Colonic mucosa (tissue), 4 donors: ENCODE measurements around the gene SFTA2. TPM values are rescaled to one million over a fixed set of nuclear protein-coding genes. Genes with fewer than 3 reads are reported as not detected.

Experiments
- DNase-seq: peaks from one replicate; pipeline ENCODE4 v3.0.0-alpha.2; 2020
- H3K27ac ChIP-seq: fragments of 200-600 bp; one replicate; pipeline ENCODE4 v1.8.0; 2021
- H3K27me3 ChIP-seq: fragments of 200-600 bp; one replicate; pipeline ENCODE4 v1.8.0; 2021
- H3K36me3 ChIP-seq: fragments of 200-600 bp; one replicate; pipeline ENCODE4 v1.8.0; 2021
- H3K4me1 ChIP-seq: fragments of 200-600 bp; one replicate; pipeline ENCODE4 v1.8.0; 2021; ENCODE audit warnings: mild to moderate bottlenecking
- H3K4me3 ChIP-seq: fragments of 200-600 bp; one replicate; pipeline ENCODE4 v1.8.0; 2021
- H3K9ac ChIP-seq, 2 donors: one replicate each; pipeline ENCODE4 v1.7.0; 2013; ENCODE audit warnings: control low read depth in 2 of 2, low read depth in 2 of 2, low read length in 2 of 2
- H3K9me3 ChIP-seq: fragments of 200-600 bp; one replicate; pipeline ENCODE4 v1.8.0; 2021
- CTCF ChIP-seq: fragments of 200-600 bp; IDR thresholded peaks from one replicate; pipeline ENCODE4 v1.8.0; 2022; ENCODE audit warnings: antibody characterized with exemption, mild to moderate bottlenecking
- intact Hi-C: fragments of 100-400 bp; cut with DNase I; formaldehyde crosslinking; loops from one replicate; pipeline ENCODE4 v1.14.1; 2022
- total RNA-seq, 2 donors: library from RNA; stranded (reverse); fragmentation: NEBNext Ultra II Directional in 1 of 2; extraction: Animal tissue kit (Norgen Biotek cat#: 25700) in 1 of 2; gene quantifications; one replicate each; pipeline ENCODE4 v1.2.1, GENCODE V29; 2021
- donor health status: healthy.
- donor health status: DM: no; HTN: no; CAD: no.
- donor health status: DM: no; HTN: no; CAD: no.

Gene SFTA2
- total RNA-seq, 2 donors from 2014 or later = 1.3 TPM; not detected in 1

GRCh38 chr6:30891816-30892538 is 40.0 kb downstream of the SFTA2 start:
- Histone ChIP-seq H3K36me3 (peaks cover 12% of the 10 kb centered on the region), H3K4me1 (no peaks in the 10 kb centered on the region), H3K9ac (no peak overlapping the region), H3K27me3 (no peaks in the 10 kb centered on the region), H3K27ac (no peak overlapping the region), H3K4me3 (no peak overlapping the region), H3K9me3 (no peaks in the 10 kb centered on the region)
- no peak for DNase-seq
- intact Hi-C loops = no loop called here
- no peak for TF ChIP-seq CTCF

- Histone ChIP-seq H3K36me3 (peaks cover 12% of the 10 kb centered on the region), H3K9me3 (no peaks in the 10 kb centered on the region), H3K4me3 (no peak overlapping the region), H3K27me3 (no peaks in the 10 kb centered on the region), H3K27ac (no peak overlapping the region), H3K4me1 (peaks cover under 1% of the 10 kb centered on the region), H3K9ac (no peak overlapping the region)
- no peak for DNase-seq
- TF ChIP-seq CTCF = no peak
- intact Hi-C loops = no loop called here
These were observed 40.6 kb downstream of the SFTA2 start for GRCh38 chr6:30891450-30891723.

- Histone ChIP-seq H3K27ac (no peak overlapping the region), H3K36me3 (peaks cover 12% of the 10 kb centered on the region), H3K4me1 (peaks cover 6% of the 10 kb centered on the region), H3K9me3 (no peaks in the 10 kb centered on the region), H3K27me3 (no peaks in the 10 kb centered on the region), H3K9ac (no peak overlapping the region), H3K4me3 (no peak overlapping the region)
- no peak for TF ChIP-seq CTCF
- DNase-seq = no peak
- intact Hi-C loops = no loop called here
These were observed 41.1 kb downstream of the SFTA2 start for GRCh38 chr6:30890646-30891449.

GRCh38 chr6:30889921-30890645 is 41.9 kb downstream of the SFTA2 start:
- Histone ChIP-seq H3K27me3 (no peaks in the 10 kb centered on the region), H3K36me3 (peaks cover 12% of the 10 kb centered on the region), H3K9me3 (no peaks in the 10 kb centered on the region), H3K4me3 (no peak overlapping the region), H3K9ac (no peak overlapping the region), H3K4me1 (peaks cover 6% of the 10 kb centered on the region), H3K27ac (no peak overlapping the region)
- DNase-seq = no peak
- no peak for TF ChIP-seq CTCF
- intact Hi-C loops = no loop called here

- intact Hi-C loops = no loop called here
- TF ChIP-seq CTCF = no peak
- Histone ChIP-seq H3K9ac (no peak overlapping the region), H3K27me3 (no peaks in the 10 kb centered on the region), H3K4me3 (no peak overlapping the region), H3K27ac (no peak overlapping the region), H3K36me3 (peaks cover 12% of the 10 kb centered on the region), H3K9me3 (no peaks in the 10 kb centered on the region), H3K4me1 (peaks cover 6% of the 10 kb centered on the region)
- no peak for DNase-seq
These were observed 42.5 kb downstream of the SFTA2 start for GRCh38 chr6:30889496-30889885.
